Measurements from ENCODE around the gene IRAK2.

DNA sequence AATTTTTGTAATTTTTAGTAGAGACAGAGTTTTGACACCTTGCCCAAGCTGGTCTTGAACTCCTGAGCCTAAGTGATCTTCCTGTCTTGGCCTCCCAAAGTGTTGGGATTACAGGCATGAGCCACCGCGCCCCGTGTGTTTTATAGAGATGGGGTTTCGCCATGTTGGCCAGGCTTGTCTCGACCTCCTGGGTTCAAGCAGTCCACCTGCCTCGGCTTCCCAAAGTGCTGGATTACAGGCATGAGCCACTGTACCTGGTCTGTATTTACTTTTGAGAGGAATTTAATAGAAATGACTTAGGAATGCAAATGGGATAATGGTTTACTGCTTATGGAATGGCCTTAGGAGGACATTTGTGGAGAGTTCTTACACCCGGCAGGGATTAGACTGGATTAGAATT is 94.3 kb downstream of the IRAK2 start:
- TF ChIP-seq, protein P1, sequence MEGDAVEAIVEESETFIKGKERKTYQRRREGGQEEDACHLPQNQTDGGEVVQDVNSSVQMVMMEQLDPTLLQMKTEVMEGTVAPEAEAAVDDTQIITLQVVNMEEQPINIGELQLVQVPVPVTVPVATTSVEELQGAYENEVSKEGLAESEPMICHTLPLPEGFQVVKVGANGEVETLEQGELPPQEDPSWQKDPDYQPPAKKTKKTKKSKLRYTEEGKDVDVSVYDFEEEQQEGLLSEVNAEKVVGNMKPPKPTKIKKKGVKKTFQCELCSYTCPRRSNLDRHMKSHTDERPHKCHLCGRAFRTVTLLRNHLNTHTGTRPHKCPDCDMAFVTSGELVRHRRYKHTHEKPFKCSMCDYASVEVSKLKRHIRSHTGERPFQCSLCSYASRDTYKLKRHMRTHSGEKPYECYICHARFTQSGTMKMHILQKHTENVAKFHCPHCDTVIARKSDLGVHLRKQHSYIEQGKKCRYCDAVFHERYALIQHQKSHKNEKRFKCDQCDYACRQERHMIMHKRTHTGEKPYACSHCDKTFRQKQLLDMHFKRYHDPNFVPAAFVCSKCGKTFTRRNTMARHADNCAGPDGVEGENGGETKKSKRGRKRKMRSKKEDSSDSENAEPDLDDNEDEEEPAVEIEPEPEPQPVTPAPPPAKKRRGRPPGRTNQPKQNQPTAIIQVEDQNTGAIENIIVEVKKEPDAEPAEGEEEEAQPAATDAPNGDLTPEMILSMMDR (conservative IDR thresholded peaks at IDR 0.05 in 1 of 2, IDR thresholded peaks at IDR 0.05 in 1 of 2; ENCODE audit: low read depth in 1 of 2, low read length in 2 of 2): no peak
- TF ChIP-seq EZH2 (IDR thresholded peaks at IDR 0.05; ENCODE audit: low read length, missing control alignments): no peak

Measured in fibroblast of lung (primary cell).